ENCODE data around the gene MYO9B.
A peak's percentile ranks its signal among the peaks of the same experiment; 100 is the strongest.

MYO9B gene

DNA sequence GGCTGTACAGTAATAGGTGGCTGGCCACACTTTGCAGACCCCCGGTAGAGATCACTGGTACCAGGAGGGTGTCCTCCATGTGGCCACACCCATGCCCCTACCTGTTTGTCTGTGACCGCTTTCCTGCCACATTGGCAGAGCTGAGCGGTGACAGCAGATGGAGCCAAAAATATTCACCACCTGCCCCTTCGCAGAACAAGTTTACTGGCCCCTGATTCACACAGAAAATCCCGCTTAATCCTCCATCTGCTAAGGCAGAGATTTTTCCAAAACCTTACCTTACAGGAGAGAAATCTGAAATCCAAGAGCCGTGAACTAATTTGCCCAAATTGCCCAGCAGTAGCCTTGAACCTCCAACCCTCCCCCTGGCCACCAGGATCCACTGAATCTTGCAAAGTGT, 52.1 kb downstream of the MYO9B start:
- H3K4me3 ChIP-seq (ENCODE audit: low read depth, low read length): no peak overlapping the region
- TF ChIP-seq, protein P1, sequence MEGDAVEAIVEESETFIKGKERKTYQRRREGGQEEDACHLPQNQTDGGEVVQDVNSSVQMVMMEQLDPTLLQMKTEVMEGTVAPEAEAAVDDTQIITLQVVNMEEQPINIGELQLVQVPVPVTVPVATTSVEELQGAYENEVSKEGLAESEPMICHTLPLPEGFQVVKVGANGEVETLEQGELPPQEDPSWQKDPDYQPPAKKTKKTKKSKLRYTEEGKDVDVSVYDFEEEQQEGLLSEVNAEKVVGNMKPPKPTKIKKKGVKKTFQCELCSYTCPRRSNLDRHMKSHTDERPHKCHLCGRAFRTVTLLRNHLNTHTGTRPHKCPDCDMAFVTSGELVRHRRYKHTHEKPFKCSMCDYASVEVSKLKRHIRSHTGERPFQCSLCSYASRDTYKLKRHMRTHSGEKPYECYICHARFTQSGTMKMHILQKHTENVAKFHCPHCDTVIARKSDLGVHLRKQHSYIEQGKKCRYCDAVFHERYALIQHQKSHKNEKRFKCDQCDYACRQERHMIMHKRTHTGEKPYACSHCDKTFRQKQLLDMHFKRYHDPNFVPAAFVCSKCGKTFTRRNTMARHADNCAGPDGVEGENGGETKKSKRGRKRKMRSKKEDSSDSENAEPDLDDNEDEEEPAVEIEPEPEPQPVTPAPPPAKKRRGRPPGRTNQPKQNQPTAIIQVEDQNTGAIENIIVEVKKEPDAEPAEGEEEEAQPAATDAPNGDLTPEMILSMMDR (IDR thresholded peaks at IDR 0.05; ENCODE audit: borderline replicate concordance, insufficient read depth, low read depth, low read length): no peak

DNA sequence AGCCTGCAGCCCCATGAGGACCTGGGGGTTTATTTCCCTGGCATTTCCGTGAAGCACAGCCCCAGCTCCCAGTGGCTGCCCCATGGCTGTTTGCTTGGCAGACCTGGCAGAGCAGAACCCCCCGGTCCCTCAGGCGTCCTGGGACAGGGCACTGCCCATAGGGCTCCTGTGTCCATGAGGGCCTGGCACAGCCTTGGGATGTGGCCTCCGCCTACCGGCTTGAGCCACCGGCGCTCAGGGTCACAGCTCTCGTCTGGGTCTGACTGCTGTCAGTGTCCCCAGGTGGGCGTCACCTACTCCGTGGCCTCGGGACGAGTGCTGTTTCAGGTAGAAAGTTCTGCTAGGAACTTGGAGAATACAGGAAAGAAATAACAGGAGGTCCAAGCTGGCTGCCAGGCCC, 52.8 kb downstream of the MYO9B start:
- TF ChIP-seq, protein P1 (IDR thresholded peaks at IDR 0.05; ENCODE audit: borderline replicate concordance, insufficient read depth, low read depth, low read length): no peak
- no peak overlapping the region for H3K4me3 ChIP-seq (ENCODE audit: low read depth, low read length)

DNA sequence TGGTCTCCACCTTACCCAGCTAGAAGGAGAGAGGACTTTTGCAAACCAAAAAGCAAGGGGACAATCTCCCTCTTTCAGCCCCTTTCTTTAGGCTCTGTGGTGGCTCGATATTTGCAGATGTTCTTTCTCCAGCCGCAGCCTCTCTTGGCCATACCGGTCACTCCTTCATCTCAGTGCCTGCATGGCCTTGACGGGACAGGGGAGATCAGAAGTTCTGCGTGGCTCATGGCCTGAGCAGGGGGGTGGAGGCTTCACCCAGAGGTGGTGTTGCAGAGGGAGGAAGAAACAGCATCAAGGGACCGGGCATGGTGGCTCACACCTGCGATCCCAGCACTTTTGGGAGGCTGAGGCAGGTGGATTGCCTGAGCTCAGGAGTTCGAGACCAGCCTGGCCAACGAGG, 53.2 kb downstream of the MYO9B start:
- TF ChIP-seq, protein P1 (IDR thresholded peaks at IDR 0.05; ENCODE audit: borderline replicate concordance, insufficient read depth, low read depth, low read length): no peak

GRCh38 chr19:17129377-17129776, 53.8 kb downstream of the MYO9B start:
- no peak overlapping the region for H3K4me3 ChIP-seq (ENCODE audit: low read depth, low read length)
- TF ChIP-seq, protein P1 (IDR thresholded peaks at IDR 0.05; ENCODE audit: borderline replicate concordance, insufficient read depth, low read depth, low read length): no peak

More for the DNA sequence above, 53.2 kb downstream of the MYO9B start:
- H3K4me3 ChIP-seq (ENCODE audit: low read depth, low read length): no peak overlapping the region

- no peak overlapping the region for H3K4me3 ChIP-seq (ENCODE audit: low read depth, low read length)
- TF ChIP-seq, protein P1 (IDR thresholded peaks at IDR 0.05; ENCODE audit: borderline replicate concordance, insufficient read depth, low read depth, low read length): peak; percentile 16; the same call in 1 of the 2 replicates
These were observed 59.6 kb downstream of the MYO9B start for GRCh38 chr19:17135001-17135853.

- TF ChIP-seq, protein P1 (IDR thresholded peaks at IDR 0.05; ENCODE audit: borderline replicate concordance, insufficient read depth, low read depth, low read length): no peak
- H3K4me3 ChIP-seq (ENCODE audit: low read depth, low read length): no peak overlapping the region
These were observed 60.4 kb downstream of the MYO9B start for GRCh38 chr19:17136021-17136420.

DNA sequence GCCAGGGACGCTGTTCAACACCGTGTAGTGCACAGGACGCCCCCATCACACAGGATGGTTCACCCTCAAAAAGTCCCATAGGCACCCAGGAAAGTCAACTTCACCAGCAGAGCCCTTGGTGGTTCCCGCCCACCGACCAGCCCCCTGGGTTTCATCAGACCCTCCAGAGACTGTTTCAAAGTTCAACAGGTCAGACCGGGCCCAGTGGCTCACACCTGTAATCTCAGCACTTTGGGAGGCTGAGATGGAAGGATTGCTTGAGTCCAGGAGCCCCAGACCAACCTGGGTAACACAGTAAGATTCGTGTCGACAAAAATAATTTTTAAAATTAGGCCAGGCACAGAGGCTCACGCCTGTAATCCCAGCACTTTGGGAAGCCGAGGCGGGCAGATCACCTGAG, 61.0 kb downstream of the MYO9B start:
- H3K4me3 ChIP-seq (ENCODE audit: low read depth, low read length): no peak overlapping the region
- TF ChIP-seq, protein P1 (IDR thresholded peaks at IDR 0.05; ENCODE audit: borderline replicate concordance, insufficient read depth, low read depth, low read length): no peak

Measured in GM12875 (cell line).